GM12865 (cell line): Measurements from ENCODE around the gene PRKN.
"Not testable (repeated sequence)": the region's sequence is repeated elsewhere in the genome, so short reads cannot be mapped to it uniquely, and the experiment has no call there.

Source experiments
- DNase-seq: peaks from one replicate; pipeline ENCODE4 v3.0.0; 2010; ENCODE audit warnings: low read depth
- H3K4me3 ChIP-seq: 2 replicates; pipeline ENCODE4 v1.5.1; 2011; ENCODE audit warnings: mild to moderate bottlenecking, low read depth, low read length, control low read depth
- CTCF ChIP-seq: IDR thresholded peaks from 2 replicates; pipeline ENCODE4 v1.5.1; 2011; ENCODE audit warnings: low read length, control low read depth, low read depth, inconsistent platforms; ENCODE audit not compliant: insufficient read depth; ENCODE audit errors: missing control alignments

The PRKN gene

GRCh38 chr6:161829291-161829729 is 898.3 kb downstream of the PRKN start:
- H3K4me3 ChIP-seq: no peak overlapping the region
- DNase-seq: no peak
- no peak for TF ChIP-seq CTCF

- TF ChIP-seq CTCF: no peak
- DNase-seq: no peak
- H3K4me3 ChIP-seq: no peak overlapping the region
Measured at GRCh38 chr6:161828355-161828754, 899.2 kb downstream of the PRKN start.

- no peak overlapping the region for H3K4me3 ChIP-seq
- no peak for DNase-seq
- TF ChIP-seq CTCF: no peak
Measured at GRCh38 chr6:161826512-161826911, 901.1 kb downstream of the PRKN start.

DNA sequence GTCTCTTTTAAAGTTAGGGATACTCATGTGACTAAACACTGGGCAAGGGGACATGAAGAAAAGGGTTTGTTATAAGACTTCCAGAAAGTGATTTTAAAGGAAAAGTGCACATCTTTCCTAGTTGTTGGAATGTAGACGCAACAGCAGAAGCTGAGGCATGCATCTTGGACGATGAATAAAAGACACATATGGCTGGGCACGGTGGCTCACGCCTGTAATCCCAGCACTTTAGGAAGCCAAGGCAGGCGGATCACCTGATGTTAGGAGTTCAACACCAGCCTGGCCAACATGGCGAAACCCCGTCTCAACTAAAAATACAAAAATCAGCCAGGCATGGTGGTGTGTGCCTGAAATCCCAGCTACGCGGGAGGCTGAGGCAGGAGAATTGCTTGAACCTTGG is 905.4 kb downstream of the PRKN start:
- not testable (repeated sequence) for DNase-seq, H3K4me3 ChIP-seq

DNA sequence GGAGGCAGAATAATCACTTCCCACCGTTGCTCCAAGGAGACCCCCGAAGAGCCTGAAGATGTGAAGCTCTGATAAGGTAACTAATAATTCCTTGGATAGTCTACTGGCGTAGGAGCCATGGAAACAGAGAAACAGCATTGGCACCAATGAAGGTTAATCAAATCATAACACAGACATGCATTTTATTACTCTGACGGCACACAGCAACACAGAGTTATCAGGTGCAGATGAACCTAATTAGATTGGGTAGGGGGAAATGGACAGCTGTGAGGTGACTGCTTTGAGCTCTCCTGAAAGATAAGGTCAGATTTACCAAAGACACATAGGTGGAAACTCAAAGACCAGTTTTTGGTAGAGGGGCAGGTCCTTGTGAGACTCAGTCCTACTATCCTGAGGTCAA is 909.7 kb downstream of the PRKN start:
- TF ChIP-seq CTCF: no peak
- no peak for DNase-seq
- H3K4me3 ChIP-seq: no peak overlapping the region

GRCh38 chr6:161815965-161816364 is 911.6 kb downstream of the PRKN start:
- H3K4me3 ChIP-seq: no peak overlapping the region
- TF ChIP-seq CTCF: no peak
- DNase-seq: no peak

DNA sequence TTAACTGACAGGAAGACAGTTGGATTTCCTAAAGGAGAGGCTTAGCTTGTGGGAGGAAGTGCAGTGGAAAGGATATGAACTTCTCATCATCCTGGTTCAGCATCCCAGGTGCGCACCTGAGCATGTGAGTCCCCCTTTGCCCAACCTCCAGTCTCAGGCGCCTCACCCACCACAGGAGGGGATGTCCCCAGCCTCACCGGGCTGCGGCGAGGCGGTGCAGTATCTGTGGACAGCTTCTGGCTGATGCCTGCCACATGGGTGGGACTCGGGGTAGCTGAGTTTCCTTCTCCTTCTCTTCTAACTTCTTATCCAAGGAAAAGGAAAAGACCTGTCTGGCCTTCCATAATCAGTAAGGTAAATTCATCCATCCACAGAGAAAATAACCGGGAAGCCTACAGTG is 914.4 kb downstream of the PRKN start:
- no peak overlapping the region for H3K4me3 ChIP-seq
- no peak for TF ChIP-seq CTCF
- DNase-seq: no peak

DNA sequence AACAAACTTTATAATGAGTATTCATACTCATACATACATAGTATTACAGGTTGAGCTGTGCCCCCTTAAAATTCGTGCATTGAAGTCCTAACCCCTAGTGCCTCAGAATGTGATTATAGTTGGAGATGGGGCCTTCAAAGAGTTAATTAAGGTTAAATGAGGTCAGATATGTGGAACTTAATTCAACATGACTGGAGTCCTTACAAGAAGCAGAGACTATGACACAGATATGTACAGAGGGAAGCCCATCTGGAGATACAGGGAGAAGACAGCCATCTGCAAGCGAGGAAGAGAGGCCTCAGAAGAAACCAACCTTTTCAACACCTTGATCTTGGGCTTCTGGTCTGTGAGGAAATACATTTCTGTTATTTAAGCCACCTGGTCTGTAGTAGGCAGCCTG is 917.6 kb downstream of the PRKN start:
- no peak for TF ChIP-seq CTCF
- DNase-seq: no peak
- no peak overlapping the region for H3K4me3 ChIP-seq
